PFSK-1 (cell line): ENCODE measurements around the gene DMTF1.
A peak's percentile ranks its signal among the peaks of the same experiment; 100 is the strongest.

Experiments used
- FOXP2 ChIP-seq: optimal IDR thresholded peaks from 2 replicates; pipeline ENCODE3; 2011; ENCODE audit warnings: borderline replicate concordance, control low read depth, inconsistent platforms; ENCODE audit not compliant: insufficient read depth; ENCODE audit errors: extremely low read length, extremely low read depth
- POLR2AphosphoS5 ChIP-seq: IDR thresholded peaks from 2 replicates; pipeline ENCODE4 v1.6.1; 2012; ENCODE audit warnings: low read depth, mild to moderate bottlenecking, control low read depth, low read length, moderate library complexity
- SIN3A ChIP-seq: IDR thresholded peaks from 2 replicates; pipeline ENCODE4 v1.6.1; 2012; ENCODE audit warnings: mild to moderate bottlenecking, low read length, moderate library complexity, borderline replicate concordance; ENCODE audit not compliant: insufficient read depth
- TAF1 ChIP-seq: IDR thresholded peaks from 2 replicates; pipeline ENCODE4 v1.6.1; 2012; ENCODE audit warnings: low read length, control low read depth, borderline replicate concordance; ENCODE audit not compliant: insufficient read depth
- TF ChIP-seq, protein P1 (sequence below), 2 experiments: IDR thresholded peaks; 2 replicates each; pipeline versions ENCODE4 v1.6.1 to v1.8.0; 2011 to 2012; ENCODE audit warnings: low read depth in 2 of 2, low read length in 2 of 2, control low read depth in 1 of 2, inconsistent platforms in 1 of 2, mild to moderate bottlenecking in 1 of 2, moderate library complexity in 1 of 2; ENCODE audit not compliant: insufficient read depth in 1 of 2

DNA sequence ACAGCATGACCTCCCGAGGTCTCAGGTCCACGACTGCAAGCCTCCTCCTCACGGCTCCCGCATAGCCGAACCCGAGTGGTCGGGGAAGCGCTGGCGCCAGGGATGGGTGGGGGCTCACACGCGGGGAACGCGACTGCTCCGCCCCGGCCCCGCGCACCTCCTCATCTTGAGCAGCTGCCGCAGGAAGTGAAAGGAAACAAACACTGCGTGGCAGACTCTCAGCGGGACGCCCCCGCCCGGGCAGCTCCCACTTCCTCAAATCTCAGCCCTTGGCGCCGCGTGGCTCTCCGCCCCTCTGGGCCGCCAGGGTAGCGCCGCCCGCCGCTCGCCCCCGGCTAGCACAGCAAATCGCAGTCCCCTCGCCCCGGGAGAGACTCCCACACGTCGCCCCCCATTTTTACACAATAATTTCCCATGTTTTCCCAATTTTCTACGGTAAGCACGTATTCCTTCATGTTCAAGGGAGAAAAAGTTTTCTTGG is 67.3 kb downstream of the DMTF1 start, which contains the start of gene TMEM243:
- TF ChIP-seq TAF1 (peak; percentile 23; the same call in 1 of the 2 replicates), POLR2AphosphoS5 (peak; percentile 42; the same call in 1 of the 2 replicates), SIN3A (no peak), FOXP2 (peak; percentile 50)
- TF ChIP-seq, protein P1, sequence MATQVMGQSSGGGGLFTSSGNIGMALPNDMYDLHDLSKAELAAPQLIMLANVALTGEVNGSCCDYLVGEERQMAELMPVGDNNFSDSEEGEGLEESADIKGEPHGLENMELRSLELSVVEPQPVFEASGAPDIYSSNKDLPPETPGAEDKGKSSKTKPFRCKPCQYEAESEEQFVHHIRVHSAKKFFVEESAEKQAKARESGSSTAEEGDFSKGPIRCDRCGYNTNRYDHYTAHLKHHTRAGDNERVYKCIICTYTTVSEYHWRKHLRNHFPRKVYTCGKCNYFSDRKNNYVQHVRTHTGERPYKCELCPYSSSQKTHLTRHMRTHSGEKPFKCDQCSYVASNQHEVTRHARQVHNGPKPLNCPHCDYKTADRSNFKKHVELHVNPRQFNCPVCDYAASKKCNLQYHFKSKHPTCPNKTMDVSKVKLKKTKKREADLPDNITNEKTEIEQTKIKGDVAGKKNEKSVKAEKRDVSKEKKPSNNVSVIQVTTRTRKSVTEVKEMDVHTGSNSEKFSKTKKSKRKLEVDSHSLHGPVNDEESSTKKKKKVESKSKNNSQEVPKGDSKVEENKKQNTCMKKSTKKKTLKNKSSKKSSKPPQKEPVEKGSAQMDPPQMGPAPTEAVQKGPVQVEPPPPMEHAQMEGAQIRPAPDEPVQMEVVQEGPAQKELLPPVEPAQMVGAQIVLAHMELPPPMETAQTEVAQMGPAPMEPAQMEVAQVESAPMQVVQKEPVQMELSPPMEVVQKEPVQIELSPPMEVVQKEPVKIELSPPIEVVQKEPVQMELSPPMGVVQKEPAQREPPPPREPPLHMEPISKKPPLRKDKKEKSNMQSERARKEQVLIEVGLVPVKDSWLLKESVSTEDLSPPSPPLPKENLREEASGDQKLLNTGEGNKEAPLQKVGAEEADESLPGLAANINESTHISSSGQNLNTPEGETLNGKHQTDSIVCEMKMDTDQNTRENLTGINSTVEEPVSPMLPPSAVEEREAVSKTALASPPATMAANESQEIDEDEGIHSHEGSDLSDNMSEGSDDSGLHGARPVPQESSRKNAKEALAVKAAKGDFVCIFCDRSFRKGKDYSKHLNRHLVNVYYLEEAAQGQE (IDR thresholded peaks at IDR 0.05; ENCODE audit: insufficient read depth in 1 of 2, low read depth in 2 of 2, low read length in 2 of 2) = no peak
